Activated naive CD4-positive, alpha-beta T cell treated with anti-CD3 and anti-CD28 coated beads, Interleukin-2, amount 50 U/mL, for 24 hours (primary cell): ENCODE measurements around the gene ADCY6.

Experiments used
- H3K27ac Mint-ChIP-seq: one replicate; pipeline ENCODE4 v1.8.0; 2021; ENCODE audit warnings: mild to moderate bottlenecking, mixed read lengths
- H3K27me3 Mint-ChIP-seq: one replicate; pipeline ENCODE4 v1.8.0; 2021; ENCODE audit warnings: mixed read lengths
- H3K36me3 Mint-ChIP-seq: one replicate; pipeline ENCODE4 v1.8.0; 2021; ENCODE audit warnings: mixed read lengths
- H3K4me1 Mint-ChIP-seq: one replicate; pipeline ENCODE4 v1.8.0; 2021; ENCODE audit warnings: mixed read lengths
- H3K4me3 Mint-ChIP-seq: one replicate; pipeline ENCODE4 v1.8.0; 2021; ENCODE audit warnings: mild to moderate bottlenecking, mixed read lengths
- H3K9me3 Mint-ChIP-seq: one replicate; pipeline ENCODE4 v1.8.0; 2021; ENCODE audit warnings: mixed read lengths

Gene ADCY6

GRCh38 chr12:48779869-48780268 is 9.0 kb downstream of the ADCY6 start:
- Mint-ChIP-seq H3K4me1 (no peaks in the 10 kb centered on the region), H3K4me3 (no peak overlapping the region), H3K36me3 (no peaks in the 10 kb centered on the region), H3K9me3 (no peaks in the 10 kb centered on the region), H3K27ac (no peak overlapping the region), H3K27me3 (peaks cover 4% of the 10 kb centered on the region)

GRCh38 chr12:48777501-48778400 is 11.1 kb downstream of the ADCY6 start:
- Mint-ChIP-seq H3K36me3 (no peaks in the 10 kb centered on the region), H3K4me3 (no peak overlapping the region), H3K27me3 (no peaks in the 10 kb centered on the region), H3K27ac (no peak overlapping the region), H3K4me1 (no peaks in the 10 kb centered on the region), H3K9me3 (no peaks in the 10 kb centered on the region)

GRCh38 chr12:48776956-48777355 is 11.9 kb downstream of the ADCY6 start:
- H3K4me3 Mint-ChIP-seq: no peak overlapping the region
- no peak overlapping the region for H3K27ac Mint-ChIP-seq
- H3K36me3 Mint-ChIP-seq: no peaks in the 10 kb centered on the region
- no peaks in the 10 kb centered on the region for H3K4me1 Mint-ChIP-seq
- no peaks in the 10 kb centered on the region for H3K27me3 Mint-ChIP-seq
- no peaks in the 10 kb centered on the region for H3K9me3 Mint-ChIP-seq

- H3K4me3 Mint-ChIP-seq: no peak overlapping the region
- H3K36me3 Mint-ChIP-seq: no peaks in the 10 kb centered on the region
- H3K27me3 Mint-ChIP-seq: no peaks in the 10 kb centered on the region
- H3K4me1 Mint-ChIP-seq: no peaks in the 10 kb centered on the region
- no peaks in the 10 kb centered on the region for H3K9me3 Mint-ChIP-seq
- H3K27ac Mint-ChIP-seq: no peak overlapping the region
These were observed 12.8 kb downstream of the ADCY6 start for GRCh38 chr12:48775991-48776649.

- Mint-ChIP-seq H3K36me3 (no peaks in the 10 kb centered on the region), H3K9me3 (no peaks in the 10 kb centered on the region), H3K27ac (no peak overlapping the region), H3K4me3 (no peak overlapping the region), H3K27me3 (no peaks in the 10 kb centered on the region), H3K4me1 (no peaks in the 10 kb centered on the region)
These were observed 13.6 kb downstream of the ADCY6 start for GRCh38 chr12:48775299-48775698.

GRCh38 chr12:48774516-48774915 is 14.4 kb downstream of the ADCY6 start:
- H3K4me1 Mint-ChIP-seq: no peaks in the 10 kb centered on the region
- H3K36me3 Mint-ChIP-seq: no peaks in the 10 kb centered on the region
- no peak overlapping the region for H3K27ac Mint-ChIP-seq
- H3K4me3 Mint-ChIP-seq: no peak overlapping the region
- no peaks in the 10 kb centered on the region for H3K9me3 Mint-ChIP-seq
- H3K27me3 Mint-ChIP-seq: no peaks in the 10 kb centered on the region

- H3K27ac Mint-ChIP-seq: no peak overlapping the region
- no peaks in the 10 kb centered on the region for H3K27me3 Mint-ChIP-seq
- no peaks in the 10 kb centered on the region for H3K9me3 Mint-ChIP-seq
- no peaks in the 10 kb centered on the region for H3K4me1 Mint-ChIP-seq
- no peak overlapping the region for H3K4me3 Mint-ChIP-seq
- no peaks in the 10 kb centered on the region for H3K36me3 Mint-ChIP-seq
These were observed 15.2 kb downstream of the ADCY6 start for GRCh38 chr12:48773686-48774085.

- H3K4me3 Mint-ChIP-seq: no peak overlapping the region
- H3K4me1 Mint-ChIP-seq: no peaks in the 10 kb centered on the region
- H3K36me3 Mint-ChIP-seq: no peaks in the 10 kb centered on the region
- no peaks in the 10 kb centered on the region for H3K9me3 Mint-ChIP-seq
- no peaks in the 10 kb centered on the region for H3K27me3 Mint-ChIP-seq
- H3K27ac Mint-ChIP-seq: no peak overlapping the region
These were observed 17.2 kb downstream of the ADCY6 start for GRCh38 chr12:48771588-48772112.

GRCh38 chr12:48770756-48771155 is 18.1 kb downstream of the ADCY6 start:
- Mint-ChIP-seq H3K4me1 (peaks cover 3% of the 10 kb centered on the region), H3K27ac (no peak overlapping the region), H3K9me3 (no peaks in the 10 kb centered on the region), H3K36me3 (no peaks in the 10 kb centered on the region), H3K4me3 (no peak overlapping the region), H3K27me3 (no peaks in the 10 kb centered on the region)

- H3K27ac Mint-ChIP-seq: no peak overlapping the region
- H3K27me3 Mint-ChIP-seq: no peaks in the 10 kb centered on the region
- no peaks in the 10 kb centered on the region for H3K36me3 Mint-ChIP-seq
- no peak overlapping the region for H3K4me3 Mint-ChIP-seq
- no peaks in the 10 kb centered on the region for H3K9me3 Mint-ChIP-seq
- H3K4me1 Mint-ChIP-seq: peaks cover 8% of the 10 kb centered on the region
These were observed 20.2 kb downstream of the ADCY6 start for GRCh38 chr12:48768736-48769135.

GRCh38 chr12:48768147-48768546 is 20.7 kb downstream of the ADCY6 start:
- Mint-ChIP-seq H3K36me3 (no peaks in the 10 kb centered on the region), H3K27me3 (no peaks in the 10 kb centered on the region), H3K27ac (no peak overlapping the region), H3K4me1 (peaks cover 8% of the 10 kb centered on the region), H3K4me3 (no peak overlapping the region), H3K9me3 (no peaks in the 10 kb centered on the region)

- no peak overlapping the region for H3K4me3 Mint-ChIP-seq
- H3K27me3 Mint-ChIP-seq: no peaks in the 10 kb centered on the region
- no peaks in the 10 kb centered on the region for H3K9me3 Mint-ChIP-seq
- H3K27ac Mint-ChIP-seq: no peak overlapping the region
- H3K4me1 Mint-ChIP-seq: peaks cover 8% of the 10 kb centered on the region
- no peaks in the 10 kb centered on the region for H3K36me3 Mint-ChIP-seq
These were observed 21.4 kb downstream of the ADCY6 start for GRCh38 chr12:48767521-48767920.

- Mint-ChIP-seq H3K4me1 (peaks cover 8% of the 10 kb centered on the region), H3K36me3 (no peaks in the 10 kb centered on the region), H3K27ac (no peak overlapping the region), H3K9me3 (no peaks in the 10 kb centered on the region), H3K27me3 (no peaks in the 10 kb centered on the region), H3K4me3 (no peak overlapping the region)
These were observed 21.8 kb downstream of the ADCY6 start for GRCh38 chr12:48767047-48767446.

GRCh38 chr12:48765753-48766162 is 23.1 kb downstream of the ADCY6 start:
- no peaks in the 10 kb centered on the region for H3K27me3 Mint-ChIP-seq
- no peak overlapping the region for H3K27ac Mint-ChIP-seq
- peaks cover 8% of the 10 kb centered on the region for H3K4me1 Mint-ChIP-seq
- H3K4me3 Mint-ChIP-seq: no peak overlapping the region
- H3K36me3 Mint-ChIP-seq: no peaks in the 10 kb centered on the region
- no peaks in the 10 kb centered on the region for H3K9me3 Mint-ChIP-seq

GRCh38 chr12:48764521-48764920 is 24.4 kb downstream of the ADCY6 start:
- Mint-ChIP-seq H3K27ac (no peak overlapping the region), H3K4me1 (peaks cover 8% of the 10 kb centered on the region), H3K4me3 (no peak overlapping the region), H3K27me3 (no peaks in the 10 kb centered on the region), H3K36me3 (no peaks in the 10 kb centered on the region), H3K9me3 (no peaks in the 10 kb centered on the region)

- H3K27ac Mint-ChIP-seq: no peak overlapping the region
These were observed 30.2 kb downstream of the ADCY6 start for GRCh38 chr12:48758737-48759136.

More at GRCh38 chr12:48758737-48759136, 30.2 kb downstream of the ADCY6 start:
- no peaks in the 10 kb centered on the region for H3K4me1 Mint-ChIP-seq
- no peaks in the 10 kb centered on the region for H3K36me3 Mint-ChIP-seq
- no peaks in the 10 kb centered on the region for H3K9me3 Mint-ChIP-seq
- no peaks in the 10 kb centered on the region for H3K27me3 Mint-ChIP-seq
- H3K4me3 Mint-ChIP-seq: no peak overlapping the region
